HEK293T (cell line): ENCODE measurements around the gene GBE1.

ENCODE experiments used
- FOXA1 ChIP-seq: fragments of 450-650 bp; IDR thresholded peaks from 2 replicates; pipeline ENCODE4 v1.6.1; 2016; ENCODE audit warnings: mild to moderate bottlenecking
- FOXK2 ChIP-seq: fragments of 450-650 bp; IDR thresholded peaks from 2 replicates; pipeline ENCODE4 v1.6.1; 2016; ENCODE audit warnings: mild to moderate bottlenecking
- NFRKB ChIP-seq: fragments of 450-650 bp; IDR thresholded peaks from 2 replicates; pipeline ENCODE4 v1.6.1; 2016; ENCODE audit warnings: mild to moderate bottlenecking, moderate library complexity
- SP1 ChIP-seq: fragments of 450-650 bp; IDR thresholded peaks from 2 replicates; pipeline ENCODE4 v1.6.1; 2017
- ZNF384 ChIP-seq: fragments of 450-650 bp; IDR thresholded peaks from 2 replicates; pipeline ENCODE4 v1.6.1; 2016

- TF ChIP-seq FOXK2 (no peak), SP1 (no peak), NFRKB (no peak), ZNF384 (no peak), FOXA1 (no peak)
These were observed 17.1 kb downstream of the GBE1 start for GRCh38 chr3:81744366-81744765.
